DND-41 (cell line): ENCODE results near the gene PHACTR1.

Experiments
- CTCF ChIP-seq: IDR thresholded peaks from 2 replicates; pipeline ENCODE4 v1.5.1; 2012; ENCODE audit warnings: borderline replicate concordance, low read length, moderate library complexity, mild to moderate bottlenecking; ENCODE audit not compliant: poor library complexity, severe bottlenecking; ENCODE audit errors: extremely low read depth
- EZH2 ChIP-seq: IDR thresholded peaks from 3 replicates; pipeline ENCODE4 v1.6.1; 2012; ENCODE audit warnings: borderline replicate concordance, low read depth, mild to moderate bottlenecking, moderate library complexity, low read length, inconsistent platforms; ENCODE audit not compliant: severe bottlenecking

DNA sequence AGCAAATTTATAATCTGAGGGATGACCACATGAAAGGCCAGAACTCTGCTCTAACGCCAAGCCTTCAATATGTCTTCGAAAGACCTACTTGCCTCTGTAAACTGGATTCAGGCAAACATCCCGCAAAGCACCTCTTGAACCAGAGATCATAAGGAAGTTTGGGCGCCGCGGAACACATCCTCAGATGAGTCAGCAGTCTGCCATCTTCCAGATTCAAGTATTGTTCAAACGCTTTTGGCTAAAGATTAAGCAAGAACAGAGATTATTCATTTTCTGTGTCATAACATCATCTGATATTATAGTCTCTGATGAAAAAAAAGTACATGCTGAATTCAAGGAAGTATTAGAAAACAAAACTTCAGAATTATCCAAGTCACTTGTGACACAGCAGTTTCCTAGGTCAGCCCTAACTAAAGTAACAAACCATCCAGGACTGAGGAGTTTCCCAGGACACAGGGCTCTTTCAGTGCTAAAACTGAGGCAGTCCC, 591.0 kb downstream of the PHACTR1 start:
- TF ChIP-seq CTCF (no peak), EZH2 (no peak)
